AG09309 (cell line): Measurements from ENCODE around the gene PROM2.

Source experiments
- DNase-seq: peaks from one replicate; pipeline ENCODE4 v3.0.0-alpha.2; 2010; ENCODE audit warnings: low read depth
- H3K4me3 ChIP-seq: 2 replicates; pipeline ENCODE4 v1.5.1; 2011; ENCODE audit warnings: mild to moderate bottlenecking, low read depth, low read length, moderate library complexity; ENCODE audit not compliant: control insufficient read depth
- TF ChIP-seq, protein P1 (sequence below): IDR thresholded peaks from 2 replicates; pipeline ENCODE4 v1.5.1; 2011; ENCODE audit warnings: mild to moderate bottlenecking, low read depth, low read length, inconsistent platforms; ENCODE audit not compliant: insufficient read depth, control insufficient read depth; ENCODE audit errors: missing control alignments

Gene PROM2

DNA sequence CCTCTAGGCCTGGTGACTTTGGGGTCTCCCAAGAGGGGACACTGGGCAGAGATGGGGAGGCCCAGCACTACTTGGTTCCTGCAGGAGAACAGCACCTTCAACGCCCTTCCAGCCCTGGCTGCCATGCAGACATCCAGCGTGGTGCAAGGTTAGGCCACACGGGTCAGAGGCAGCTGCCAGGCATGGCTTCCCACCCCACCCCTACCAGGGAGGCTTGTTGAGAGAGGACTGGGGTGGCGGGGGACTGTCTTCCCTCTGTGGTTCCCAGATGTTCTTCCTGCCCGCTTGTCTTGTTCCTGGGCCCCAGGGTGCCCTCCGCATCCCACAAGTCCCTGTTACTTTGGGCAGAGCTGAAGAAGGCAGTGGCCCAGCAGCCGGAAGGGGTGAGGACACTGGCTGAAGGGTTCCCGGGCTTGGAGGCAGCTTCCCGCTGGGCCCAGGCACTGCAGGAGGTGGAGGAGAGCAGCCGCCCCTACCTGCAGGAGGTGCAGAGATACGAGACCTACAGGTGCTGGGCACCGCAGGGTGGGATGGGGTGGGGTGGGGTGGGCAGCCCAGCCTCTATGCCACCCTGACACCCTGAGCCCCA is 4.5 kb downstream of the PROM2 start:
- DNase-seq = no peak
- TF ChIP-seq, protein P1, sequence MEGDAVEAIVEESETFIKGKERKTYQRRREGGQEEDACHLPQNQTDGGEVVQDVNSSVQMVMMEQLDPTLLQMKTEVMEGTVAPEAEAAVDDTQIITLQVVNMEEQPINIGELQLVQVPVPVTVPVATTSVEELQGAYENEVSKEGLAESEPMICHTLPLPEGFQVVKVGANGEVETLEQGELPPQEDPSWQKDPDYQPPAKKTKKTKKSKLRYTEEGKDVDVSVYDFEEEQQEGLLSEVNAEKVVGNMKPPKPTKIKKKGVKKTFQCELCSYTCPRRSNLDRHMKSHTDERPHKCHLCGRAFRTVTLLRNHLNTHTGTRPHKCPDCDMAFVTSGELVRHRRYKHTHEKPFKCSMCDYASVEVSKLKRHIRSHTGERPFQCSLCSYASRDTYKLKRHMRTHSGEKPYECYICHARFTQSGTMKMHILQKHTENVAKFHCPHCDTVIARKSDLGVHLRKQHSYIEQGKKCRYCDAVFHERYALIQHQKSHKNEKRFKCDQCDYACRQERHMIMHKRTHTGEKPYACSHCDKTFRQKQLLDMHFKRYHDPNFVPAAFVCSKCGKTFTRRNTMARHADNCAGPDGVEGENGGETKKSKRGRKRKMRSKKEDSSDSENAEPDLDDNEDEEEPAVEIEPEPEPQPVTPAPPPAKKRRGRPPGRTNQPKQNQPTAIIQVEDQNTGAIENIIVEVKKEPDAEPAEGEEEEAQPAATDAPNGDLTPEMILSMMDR = no peak
- no peak overlapping the region for H3K4me3 ChIP-seq

DNA sequence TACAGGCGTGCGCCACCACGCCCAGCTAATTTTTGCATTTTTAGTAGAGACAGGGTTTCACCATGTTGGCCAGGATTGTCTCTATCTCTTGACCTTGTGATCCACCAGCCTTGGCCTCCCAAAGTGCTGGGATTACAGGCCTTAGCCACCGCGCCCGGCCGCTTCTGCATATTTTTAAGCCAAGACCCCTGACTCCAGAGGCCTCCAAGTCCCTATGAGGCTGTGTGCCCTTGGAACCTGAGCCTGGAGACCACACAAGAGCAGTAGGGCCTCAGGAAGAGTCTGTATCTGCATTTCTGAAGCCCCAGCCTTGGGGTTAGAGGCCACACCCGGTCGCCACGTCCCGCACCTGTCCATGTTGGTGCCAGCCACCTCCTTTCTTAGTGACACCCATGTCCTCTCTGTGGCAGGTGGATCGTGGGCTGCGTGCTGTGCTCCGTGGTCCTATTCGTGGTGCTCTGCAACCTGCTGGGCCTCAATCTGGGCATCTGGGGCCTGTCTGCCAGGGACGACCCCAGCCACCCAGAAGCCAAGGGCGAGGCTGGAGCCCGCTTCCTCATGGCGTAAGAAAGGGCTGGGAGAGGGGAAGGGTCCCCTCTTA is 5.3 kb downstream of the PROM2 start:
- no peak overlapping the region for H3K4me3 ChIP-seq
- TF ChIP-seq, protein P1 = no peak
- no peak for DNase-seq

DNA sequence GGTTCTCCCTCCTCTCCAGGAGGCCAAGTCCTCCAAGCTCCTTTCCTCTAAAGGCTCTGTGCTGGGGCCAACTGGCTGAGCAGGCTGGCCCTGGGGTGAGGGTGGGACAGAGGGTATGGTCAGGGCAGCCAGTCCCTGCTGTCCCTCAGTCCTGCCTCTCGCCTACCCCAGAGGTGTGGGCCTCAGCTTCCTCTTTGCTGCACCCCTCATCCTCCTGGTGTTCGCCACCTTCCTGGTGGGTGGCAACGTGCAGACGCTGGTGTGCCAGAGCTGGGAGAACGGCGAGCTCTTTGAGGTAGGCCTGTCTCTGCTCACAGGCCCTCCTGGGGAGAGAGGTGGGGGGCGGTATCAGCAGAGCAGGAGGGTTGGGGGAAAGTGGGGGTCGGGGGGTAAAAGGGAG is 6.8 kb downstream of the PROM2 start:
- TF ChIP-seq, protein P1 = no peak
- no peak for DNase-seq
- H3K4me3 ChIP-seq = no peak overlapping the region

DNA sequence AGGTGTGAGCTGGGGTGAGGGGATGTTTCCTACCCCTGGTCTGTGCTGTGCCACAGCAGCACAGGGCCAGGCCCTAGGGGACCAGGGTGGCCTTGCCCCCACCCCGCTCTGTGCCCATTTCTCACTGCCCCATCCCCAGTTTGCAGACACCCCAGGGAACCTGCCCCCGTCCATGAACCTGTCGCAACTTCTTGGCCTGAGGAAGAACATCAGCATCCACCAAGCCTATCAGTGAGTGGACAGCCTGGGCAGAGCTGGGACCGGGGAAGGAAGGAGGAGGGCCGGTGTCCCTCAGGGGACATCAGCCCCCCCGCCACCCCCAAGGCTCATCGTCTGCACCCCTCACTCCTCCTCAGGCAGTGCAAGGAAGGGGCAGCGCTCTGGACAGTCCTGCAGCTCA is 7.5 kb downstream of the PROM2 start:
- no peak for DNase-seq
- H3K4me3 ChIP-seq = no peak overlapping the region
- TF ChIP-seq, protein P1 = no peak

DNA sequence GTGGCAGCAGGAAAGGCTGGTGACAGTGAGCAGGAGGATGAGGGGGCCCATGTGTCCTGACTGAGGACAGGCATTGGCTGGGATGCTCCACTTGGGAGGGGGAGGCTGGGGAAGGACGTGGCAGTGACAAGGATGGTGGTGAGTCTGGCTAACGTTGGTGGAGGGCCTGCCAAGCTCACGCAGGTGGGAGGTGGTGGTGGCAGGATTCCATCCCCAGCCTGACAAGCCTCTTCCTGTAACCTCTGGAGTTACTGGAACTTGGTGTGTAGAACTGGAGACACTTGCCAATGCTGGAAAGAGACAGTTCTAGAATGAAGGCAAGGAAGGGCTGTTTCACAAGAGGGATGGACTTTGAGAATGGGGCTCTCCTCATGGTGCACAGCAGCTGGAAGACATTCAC is 8.2 kb downstream of the PROM2 start:
- H3K4me3 ChIP-seq = no peak overlapping the region
- no peak for DNase-seq
- TF ChIP-seq, protein P1 = no peak

DNA sequence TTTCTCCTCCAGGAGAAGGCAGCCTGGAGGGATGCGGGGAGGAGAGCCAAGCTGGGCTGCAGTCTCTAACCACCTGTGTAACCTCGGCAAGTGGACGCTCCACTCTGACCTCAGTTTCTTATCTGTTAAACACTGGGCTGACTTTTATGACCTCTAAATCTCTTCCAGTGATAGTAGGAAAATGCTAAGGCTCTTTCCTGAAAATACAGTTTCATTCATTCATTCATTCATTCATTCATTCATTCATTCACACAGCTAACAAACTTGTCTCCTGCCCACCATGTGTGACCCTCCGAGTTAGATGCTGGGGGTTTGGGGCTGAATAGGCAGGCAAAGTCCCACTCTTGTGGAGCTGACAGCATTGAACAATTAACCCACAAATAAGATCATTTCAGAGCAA is 9.3 kb downstream of the PROM2 start:
- TF ChIP-seq, protein P1 = no peak
- no peak overlapping the region for H3K4me3 ChIP-seq
- no peak for DNase-seq
